ENCODE data around the gene OR12D1. TPM values are rescaled to one million over a fixed set of nuclear protein-coding genes. Genes with fewer than 3 reads are reported as not detected.

OR12D1 gene
- polyA plus RNA-seq, 1 donor = not detected

- peak; percentile 8 for DNase-seq
These were observed 51.1 kb downstream of the OR12D1 start for GRCh38 chr6:29465801-29466200.

GRCh38 chr6:29466241-29466640 is 51.5 kb downstream of the OR12D1 start:
- DNase-seq = no peak

Other genes with a start within 250 kb of the OR12D1 start
- gene OR2J2, start 244.0 kb upstream of the OR12D1 start, polyA plus RNA-seq (ENCODE audit: insufficient read length) = not detected
- 0.06 TPM for gene OR14J1, start 113.2 kb upstream of the OR12D1 start, polyA plus RNA-seq (ENCODE audit: insufficient read length)
- not detected for gene OR5V1, start 46.1 kb upstream of the OR12D1 start, polyA plus RNA-seq (ENCODE audit: insufficient read length)
- not detected for gene OR12D3, start 39.6 kb upstream of the OR12D1 start, polyA plus RNA-seq (ENCODE audit: insufficient read length)
- not detected for gene OR12D2, start 19.3 kb upstream of the OR12D1 start, polyA plus RNA-seq (ENCODE audit: insufficient read length)
- not detected for gene OR10C1, start 24.4 kb downstream of the OR12D1 start, polyA plus RNA-seq (ENCODE audit: insufficient read length)
- gene OR11A1, start 42.1 kb downstream of the OR12D1 start, polyA plus RNA-seq (ENCODE audit: insufficient read length) = not detected
- not detected for gene OR2H1, start 42.2 kb downstream of the OR12D1 start, polyA plus RNA-seq (ENCODE audit: insufficient read length)
- gene MAS1L, start 73.0 kb downstream of the OR12D1 start, polyA plus RNA-seq (ENCODE audit: insufficient read length) = not detected
- gene UBD, start 144.8 kb downstream of the OR12D1 start, polyA plus RNA-seq (ENCODE audit: insufficient read length) = 0.25 TPM
- gene OR2H2, start 170.2 kb downstream of the OR12D1 start, polyA plus RNA-seq (ENCODE audit: insufficient read length) = not detected
- 31.1 TPM for gene GABBR1, start 218.3 kb downstream of the OR12D1 start, polyA plus RNA-seq (ENCODE audit: insufficient read length)
- gene MOG, start 242.2 kb downstream of the OR12D1 start, polyA plus RNA-seq (ENCODE audit: insufficient read length) = not detected

All from hindlimb muscle (tissue), 1 donor.